Liver (tissue), 9 donors: ENCODE measurements around the gene NXPH1. TPM values are rescaled to one million over a fixed set of nuclear protein-coding genes. Genes with fewer than 3 reads are reported as not detected.

Experiments used
- DNase-seq: peaks from one replicate; pipeline ENCODE4 v3.0.0-alpha.2; 2017; ENCODE audit warnings: low spot score
- H3K27ac ChIP-seq, 2 donors: one replicate each; pipeline ENCODE4 v1.7.0; 2013; ENCODE audit warnings: inconsistent platforms in 2 of 2, low read length in 2 of 2, control low read depth in 1 of 2, low read depth in 1 of 2, mild to moderate bottlenecking in 1 of 2
- H3K27me3 ChIP-seq, 4 donors: one replicate each; pipeline versions ENCODE4 v1.6.1 to v1.7.0; 2013; ENCODE audit warnings: low read length in 3 of 4, inconsistent platforms in 1 of 4, mild to moderate bottlenecking in 1 of 4, moderate library complexity in 1 of 4; ENCODE audit not compliant: control insufficient read depth in 4 of 4, insufficient read depth in 4 of 4
- H3K36me3 ChIP-seq, 4 donors: one replicate each; pipeline versions ENCODE4 v1.6.1 to v1.7.0; 2013; ENCODE audit warnings: low read length in 3 of 4, mild to moderate bottlenecking in 3 of 4, low read depth in 1 of 4, moderate library complexity in 1 of 4; ENCODE audit not compliant: control insufficient read depth in 4 of 4, insufficient read depth in 3 of 4
- H3K4me1 ChIP-seq, 4 donors: one replicate each; pipeline versions ENCODE4 v1.6.1 to v1.7.0; 2013; ENCODE audit warnings: low read length in 3 of 4, mild to moderate bottlenecking in 3 of 4, moderate library complexity in 1 of 4; ENCODE audit not compliant: control insufficient read depth in 4 of 4, insufficient read depth in 4 of 4
- H3K4me3 ChIP-seq, 3 donors: one replicate each; pipeline versions ENCODE4 v1.6.1 to v1.7.0; 2013; ENCODE audit warnings: low read length in 3 of 3, control low read depth in 1 of 3, low read depth in 1 of 3, mild to moderate bottlenecking in 1 of 3
- H3K9ac ChIP-seq, 2 donors: one replicate each; pipeline ENCODE4 v1.7.0; 2013; ENCODE audit warnings: low read length in 2 of 2, mild to moderate bottlenecking in 2 of 2, moderate library complexity in 2 of 2, control low read depth in 1 of 2, low read depth in 1 of 2
- H3K9me3 ChIP-seq, 4 donors: one replicate each; pipeline versions ENCODE4 v1.6.1 to v1.7.0; 2013; ENCODE audit warnings: low read length in 3 of 4; ENCODE audit not compliant: control insufficient read depth in 4 of 4
- EGR1 ChIP-seq, 2 donors: IDR thresholded peaks; 2 replicates each; pipeline ENCODE4 v1.6.1; 2016 to 2018; ENCODE audit warnings: antibody characterized with exemption in 2 of 2, low read depth in 2 of 2
- FOXA1 ChIP-seq: IDR thresholded peaks from 2 replicates; pipeline ENCODE4 v1.6.1; 2016; ENCODE audit warnings: antibody characterized with exemption
- FOXA2 ChIP-seq: IDR thresholded peaks from 2 replicates; pipeline ENCODE4 v1.6.1; 2016; ENCODE audit warnings: antibody characterized with exemption
- HNF4A ChIP-seq, 2 donors: conservative IDR thresholded peaks; 2 replicates each; pipeline ENCODE4 v1.6.1; 2016; ENCODE audit warnings: antibody characterized with exemption in 2 of 2, mild to moderate bottlenecking in 2 of 2
- HNF4G ChIP-seq: IDR thresholded peaks from 2 replicates; pipeline ENCODE4 v1.6.1; 2016; ENCODE audit warnings: antibody characterized with exemption
- JUND ChIP-seq, 2 donors: IDR thresholded peaks; 2 replicates each; pipeline ENCODE4 v1.6.1; 2016; ENCODE audit warnings: antibody characterized with exemption in 2 of 2
- NR2F2 ChIP-seq: IDR thresholded peaks from 2 replicates; pipeline ENCODE4 v1.6.1; 2016; ENCODE audit warnings: antibody characterized with exemption
- RAD21 ChIP-seq, 2 donors: IDR thresholded peaks; 2 replicates each; pipeline ENCODE4 v1.6.1; 2016; ENCODE audit warnings: antibody characterized with exemption in 2 of 2, mild to moderate bottlenecking in 2 of 2
- RXRA ChIP-seq, 2 donors: IDR thresholded peaks; 2 replicates each; pipeline ENCODE4 v1.6.1; 2017 to 2018; ENCODE audit warnings: antibody characterized with exemption in 2 of 2, mild to moderate bottlenecking in 1 of 2
- SP1 ChIP-seq: IDR thresholded peaks from 2 replicates; pipeline ENCODE4 v1.6.1; 2018; ENCODE audit warnings: antibody characterized with exemption, mild to moderate bottlenecking
- TAF1 ChIP-seq: conservative IDR thresholded peaks from 2 replicates; pipeline ENCODE4 v1.6.1; 2016; ENCODE audit warnings: antibody characterized with exemption, mild to moderate bottlenecking
- YY1 ChIP-seq: IDR thresholded peaks from 2 replicates; pipeline ENCODE4 v1.6.1; 2016; ENCODE audit warnings: antibody characterized with exemption, mild to moderate bottlenecking
- WGBS: extraction: QIAGEN DNeasy Blood & Tissue Kit; methylation state at CpG from one replicate; pipeline ENCODE4 v1.1.7; 2013; 5-methylcytosine and 5-hydroxymethylcytosine counted together
- polyA plus RNA-seq, 2 donors: library from polyadenylated mRNA; stranded (reverse) in 1 of 2; unstranded in 1 of 2; fragments of 200-250 nt in 1 of 2; fragments of >200 nt in 1 of 2; fragmentation: Nextera tagmentation in 1 of 2; extraction: Ambion mirVana in 1 of 2; gene quantifications; one replicate each; pipeline versions ENCODE4 v1.2.1 to v1.2.3, GENCODE V29; 2013 to 2015
- total RNA-seq, 2 donors: library from RNA; depleted of rRNA; stranded (reverse); fragments of >200 nt; gene quantifications; one replicate each; pipeline ENCODE4 v1.2.3, GENCODE V29; 2014
- TF ChIP-seq, protein P1 (sequence below): IDR thresholded peaks from 2 replicates; pipeline ENCODE4 v1.6.1; 2016; ENCODE audit warnings: antibody characterized with exemption
- TF ChIP-seq, protein P2 (sequence below): fragments of 150-350 bp; IDR thresholded peaks from 2 replicates; pipeline ENCODE4 v1.5.1; 2017; ENCODE audit warnings: improper control_type of control experiment, low read depth, low read length; ENCODE audit not compliant: missing input control
- TF ChIP-seq, protein P3 (sequence below): IDR thresholded peaks from 2 replicates; pipeline ENCODE4 v1.6.1; 2016; ENCODE audit warnings: antibody characterized with exemption
- TF ChIP-seq, protein P4 (sequence below): IDR thresholded peaks from 2 replicates; pipeline ENCODE4 v1.6.1; 2016; ENCODE audit warnings: antibody characterized with exemption
- TF ChIP-seq, protein P5 (sequence below): IDR thresholded peaks from 2 replicates; pipeline ENCODE4 v1.6.1; 2016; ENCODE audit warnings: antibody characterized with exemption, mild to moderate bottlenecking
- donor health status: healthy.
- donor health status: healthy.
- donor health status: healthy.
- donor health status: healthy.
- donor health status: healthy.

Gene NXPH1
- total and polyA plus RNA-seq, 4 donors = not detected

DNA sequence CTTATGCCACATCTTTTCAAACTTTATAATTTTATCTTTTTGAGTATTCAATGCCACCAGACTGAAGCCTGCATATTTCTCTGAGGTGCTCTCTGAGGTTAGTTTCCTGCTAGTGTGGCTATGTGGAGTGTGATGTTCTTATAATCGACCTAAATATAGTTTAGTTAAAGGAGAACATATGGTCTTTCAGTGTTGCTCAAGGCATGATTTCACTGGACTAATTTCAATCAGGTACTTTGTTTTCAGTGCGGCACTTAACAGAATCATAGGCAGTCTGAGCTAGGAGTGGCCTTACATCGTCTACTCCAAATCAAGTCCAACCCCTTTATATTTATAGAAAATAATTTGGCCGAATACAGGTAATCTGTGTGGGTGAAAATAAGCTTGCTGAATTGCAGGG lies 134.2 kb downstream of the NXPH1 start:
- Histone ChIP-seq H3K9ac (no peak overlapping the region), H3K4me1 (no peaks in the 10 kb centered on the region), H3K4me3 (no peak overlapping the region), H3K27me3 (no peaks in the 10 kb centered on the region), H3K27ac (no peak overlapping the region), H3K9me3 (no peaks in the 10 kb centered on the region), H3K36me3 (no peaks in the 10 kb centered on the region)
- 60% methylated on average over 4 of the region's 4 CpGs for WGBS
- TF ChIP-seq NR2F2 (no peak), HNF4A (conservative IDR thresholded peaks at IDR 0.05) (no peak)
- DNase-seq = no peak

DNA sequence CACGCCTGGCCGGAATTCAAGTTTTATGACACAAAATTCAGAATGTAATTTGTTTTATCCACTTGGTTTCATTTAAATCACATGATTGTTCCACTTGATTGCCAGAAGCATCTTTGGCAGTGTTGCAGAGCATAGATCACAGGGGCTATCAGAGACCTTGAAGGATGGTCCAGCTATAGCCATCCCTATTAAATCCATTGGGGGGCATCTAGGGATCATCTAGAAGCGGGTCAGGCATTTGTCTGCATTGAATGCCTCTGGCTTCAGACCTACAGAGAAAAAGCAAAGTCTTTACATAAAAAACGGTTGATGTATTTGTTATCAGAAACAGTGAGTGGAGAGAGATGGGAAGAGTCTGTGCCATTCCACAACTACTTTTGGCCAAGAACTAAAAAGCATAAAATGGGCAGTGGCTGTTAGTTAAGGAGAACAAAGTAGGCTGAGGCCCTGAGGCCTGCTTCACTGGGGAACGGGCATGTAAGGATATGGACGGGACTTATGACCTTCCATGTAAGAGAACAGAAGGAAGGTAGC lies 146.3 kb downstream of the NXPH1 start:
- no peaks in the 10 kb centered on the region for H3K27me3 ChIP-seq
- no peak overlapping the region for H3K27ac ChIP-seq
- H3K36me3 ChIP-seq = no peaks in the 10 kb centered on the region
- no peaks in the 10 kb centered on the region for H3K4me1 ChIP-seq
- H3K9me3 ChIP-seq = no peaks in the 10 kb centered on the region
- DNase-seq = no peak
- H3K4me3 ChIP-seq = no peak overlapping the region
- WGBS = 66% methylated on average over 6 of the region's 6 CpGs
- TF ChIP-seq HNF4A (conservative IDR thresholded peaks at IDR 0.05) (no peak), RAD21 (IDR thresholded peaks at IDR 0.05) (no peak), TAF1 (no peak), HNF4G (no peak)
- TF ChIP-seq, protein P1, sequence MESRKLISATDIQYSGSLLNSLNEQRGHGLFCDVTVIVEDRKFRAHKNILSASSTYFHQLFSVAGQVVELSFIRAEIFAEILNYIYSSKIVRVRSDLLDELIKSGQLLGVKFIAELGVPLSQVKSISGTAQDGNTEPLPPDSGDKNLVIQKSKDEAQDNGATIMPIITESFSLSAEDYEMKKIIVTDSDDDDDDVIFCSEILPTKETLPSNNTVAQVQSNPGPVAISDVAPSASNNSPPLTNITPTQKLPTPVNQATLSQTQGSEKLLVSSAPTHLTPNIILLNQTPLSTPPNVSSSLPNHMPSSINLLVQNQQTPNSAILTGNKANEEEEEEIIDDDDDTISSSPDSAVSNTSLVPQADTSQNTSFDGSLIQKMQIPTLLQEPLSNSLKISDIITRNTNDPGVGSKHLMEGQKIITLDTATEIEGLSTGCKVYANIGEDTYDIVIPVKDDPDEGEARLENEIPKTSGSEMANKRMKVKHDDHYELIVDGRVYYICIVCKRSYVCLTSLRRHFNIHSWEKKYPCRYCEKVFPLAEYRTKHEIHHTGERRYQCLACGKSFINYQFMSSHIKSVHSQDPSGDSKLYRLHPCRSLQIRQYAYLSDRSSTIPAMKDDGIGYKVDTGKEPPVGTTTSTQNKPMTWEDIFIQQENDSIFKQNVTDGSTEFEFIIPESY = no peak
- no peak overlapping the region for H3K9ac ChIP-seq

DNA sequence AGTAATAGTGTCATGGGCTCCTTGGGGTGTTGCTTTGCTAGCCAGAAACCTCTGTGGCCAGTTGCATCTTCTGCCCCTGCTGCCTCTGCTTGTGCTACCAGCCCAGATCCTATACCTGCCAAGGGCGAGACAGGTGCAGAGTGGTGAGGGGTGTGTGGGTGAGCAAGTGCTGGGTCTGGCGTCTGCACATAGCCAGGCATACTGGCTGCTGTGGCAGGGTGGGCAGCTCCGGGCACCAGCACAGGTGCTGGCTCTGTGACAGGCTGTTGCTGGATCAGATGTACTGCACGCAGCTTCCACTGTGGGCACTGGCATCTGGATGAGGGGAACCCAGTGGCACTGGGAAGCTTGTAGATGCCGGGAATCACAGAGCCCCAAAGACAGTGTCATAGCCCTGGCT lies 148.4 kb downstream of the NXPH1 start:
- no peak overlapping the region for H3K27ac ChIP-seq
- no peaks in the 10 kb centered on the region for H3K27me3 ChIP-seq
- H3K4me1 ChIP-seq = no peaks in the 10 kb centered on the region
- H3K9me3 ChIP-seq = no peaks in the 10 kb centered on the region
- H3K4me3 ChIP-seq = no peak overlapping the region
- DNase-seq = no peak
- no peaks in the 10 kb centered on the region for H3K36me3 ChIP-seq
- WGBS = 88% methylated on average over 5 of the region's 5 CpGs
- no peak overlapping the region for H3K9ac ChIP-seq
- no peak for TF ChIP-seq SP1
- TF ChIP-seq EGR1 (IDR thresholded peaks at IDR 0.05; ENCODE audit: low read depth in 2 of 2) = no peak
- TF ChIP-seq, protein P2, sequence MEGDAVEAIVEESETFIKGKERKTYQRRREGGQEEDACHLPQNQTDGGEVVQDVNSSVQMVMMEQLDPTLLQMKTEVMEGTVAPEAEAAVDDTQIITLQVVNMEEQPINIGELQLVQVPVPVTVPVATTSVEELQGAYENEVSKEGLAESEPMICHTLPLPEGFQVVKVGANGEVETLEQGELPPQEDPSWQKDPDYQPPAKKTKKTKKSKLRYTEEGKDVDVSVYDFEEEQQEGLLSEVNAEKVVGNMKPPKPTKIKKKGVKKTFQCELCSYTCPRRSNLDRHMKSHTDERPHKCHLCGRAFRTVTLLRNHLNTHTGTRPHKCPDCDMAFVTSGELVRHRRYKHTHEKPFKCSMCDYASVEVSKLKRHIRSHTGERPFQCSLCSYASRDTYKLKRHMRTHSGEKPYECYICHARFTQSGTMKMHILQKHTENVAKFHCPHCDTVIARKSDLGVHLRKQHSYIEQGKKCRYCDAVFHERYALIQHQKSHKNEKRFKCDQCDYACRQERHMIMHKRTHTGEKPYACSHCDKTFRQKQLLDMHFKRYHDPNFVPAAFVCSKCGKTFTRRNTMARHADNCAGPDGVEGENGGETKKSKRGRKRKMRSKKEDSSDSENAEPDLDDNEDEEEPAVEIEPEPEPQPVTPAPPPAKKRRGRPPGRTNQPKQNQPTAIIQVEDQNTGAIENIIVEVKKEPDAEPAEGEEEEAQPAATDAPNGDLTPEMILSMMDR = no peak
- TF ChIP-seq JUND (IDR thresholded peaks at IDR 0.05) = no peak
- no peak for TF ChIP-seq TAF1
- TF ChIP-seq RXRA (IDR thresholded peaks at IDR 0.05) = no peak
- no peak for TF ChIP-seq FOXA2
- TF ChIP-seq, protein P1 = no peak
- no peak for TF ChIP-seq HNF4A (conservative IDR thresholded peaks at IDR 0.05)
- TF ChIP-seq YY1 = no peak
- TF ChIP-seq, protein P3, sequence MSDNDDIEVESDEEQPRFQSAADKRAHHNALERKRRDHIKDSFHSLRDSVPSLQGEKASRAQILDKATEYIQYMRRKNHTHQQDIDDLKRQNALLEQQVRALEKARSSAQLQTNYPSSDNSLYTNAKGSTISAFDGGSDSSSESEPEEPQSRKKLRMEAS = no peak
- TF ChIP-seq, protein P4, sequence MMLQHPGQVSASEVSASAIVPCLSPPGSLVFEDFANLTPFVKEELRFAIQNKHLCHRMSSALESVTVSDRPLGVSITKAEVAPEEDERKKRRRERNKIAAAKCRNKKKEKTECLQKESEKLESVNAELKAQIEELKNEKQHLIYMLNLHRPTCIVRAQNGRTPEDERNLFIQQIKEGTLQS = no peak
- TF ChIP-seq FOXA1 = no peak
- no peak for TF ChIP-seq HNF4G
- no peak for TF ChIP-seq NR2F2
- TF ChIP-seq, protein P5, sequence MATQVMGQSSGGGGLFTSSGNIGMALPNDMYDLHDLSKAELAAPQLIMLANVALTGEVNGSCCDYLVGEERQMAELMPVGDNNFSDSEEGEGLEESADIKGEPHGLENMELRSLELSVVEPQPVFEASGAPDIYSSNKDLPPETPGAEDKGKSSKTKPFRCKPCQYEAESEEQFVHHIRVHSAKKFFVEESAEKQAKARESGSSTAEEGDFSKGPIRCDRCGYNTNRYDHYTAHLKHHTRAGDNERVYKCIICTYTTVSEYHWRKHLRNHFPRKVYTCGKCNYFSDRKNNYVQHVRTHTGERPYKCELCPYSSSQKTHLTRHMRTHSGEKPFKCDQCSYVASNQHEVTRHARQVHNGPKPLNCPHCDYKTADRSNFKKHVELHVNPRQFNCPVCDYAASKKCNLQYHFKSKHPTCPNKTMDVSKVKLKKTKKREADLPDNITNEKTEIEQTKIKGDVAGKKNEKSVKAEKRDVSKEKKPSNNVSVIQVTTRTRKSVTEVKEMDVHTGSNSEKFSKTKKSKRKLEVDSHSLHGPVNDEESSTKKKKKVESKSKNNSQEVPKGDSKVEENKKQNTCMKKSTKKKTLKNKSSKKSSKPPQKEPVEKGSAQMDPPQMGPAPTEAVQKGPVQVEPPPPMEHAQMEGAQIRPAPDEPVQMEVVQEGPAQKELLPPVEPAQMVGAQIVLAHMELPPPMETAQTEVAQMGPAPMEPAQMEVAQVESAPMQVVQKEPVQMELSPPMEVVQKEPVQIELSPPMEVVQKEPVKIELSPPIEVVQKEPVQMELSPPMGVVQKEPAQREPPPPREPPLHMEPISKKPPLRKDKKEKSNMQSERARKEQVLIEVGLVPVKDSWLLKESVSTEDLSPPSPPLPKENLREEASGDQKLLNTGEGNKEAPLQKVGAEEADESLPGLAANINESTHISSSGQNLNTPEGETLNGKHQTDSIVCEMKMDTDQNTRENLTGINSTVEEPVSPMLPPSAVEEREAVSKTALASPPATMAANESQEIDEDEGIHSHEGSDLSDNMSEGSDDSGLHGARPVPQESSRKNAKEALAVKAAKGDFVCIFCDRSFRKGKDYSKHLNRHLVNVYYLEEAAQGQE = no peak
- TF ChIP-seq RAD21 (IDR thresholded peaks at IDR 0.05) = no peak
